H1 (cell line): ENCODE results near the gene PRPF40B. TPM values are rescaled to one million over a fixed set of nuclear protein-coding genes. Genes with fewer than 3 reads are reported as not detected.

Experiments used
- ASH2L ChIP-seq: fragments of 200-600, 300-600 bp; sonication (generic); IDR thresholded peaks from one replicate; pipeline ENCODE4 v1.7.1; 2017; ENCODE audit warnings: low read length
- CREB1 ChIP-seq: IDR thresholded peaks from 2 replicates; pipeline ENCODE4 v1.6.1; 2012; ENCODE audit warnings: inconsistent platforms
- CTBP2 ChIP-seq: IDR thresholded peaks from 2 replicates; pipeline ENCODE4 v1.7.0; 2011; ENCODE audit warnings: borderline replicate concordance, mild to moderate bottlenecking, moderate library complexity, mixed read lengths, low read length; ENCODE audit not compliant: insufficient read depth, insufficient read length
- HDAC2 ChIP-seq, 2 experiments: fragments of 300-600 bp in 1 of 2; sonication (generic) in 1 of 2; IDR thresholded peaks; 2 replicates each; pipeline ENCODE4 v1.6.1; 2011 to 2012; ENCODE audit warnings: low read depth in 2 of 2, low read length in 2 of 2, mild to moderate bottlenecking in 2 of 2, moderate library complexity in 2 of 2, borderline replicate concordance in 1 of 2, inconsistent platforms in 1 of 2
- HDAC6 ChIP-seq: IDR thresholded peaks from one replicate; pipeline ENCODE4 v1.7.1; 2012; ENCODE audit warnings: low read depth, mild to moderate bottlenecking, inconsistent platforms, low read length, moderate library complexity
- KDM5A ChIP-seq: fragments of 200-600 bp; IDR thresholded peaks from 2 replicates; pipeline ENCODE4 v1.7.1; 2012; ENCODE audit warnings: mild to moderate bottlenecking, low read length, inconsistent platforms, mixed read lengths
- MAX ChIP-seq: IDR thresholded peaks from 2 replicates; pipeline ENCODE4 v1.6.1; 2012; ENCODE audit warnings: inconsistent platforms
- NANOG ChIP-seq: IDR thresholded peaks from 2 replicates; pipeline ENCODE4 v1.6.1; 2011; ENCODE audit warnings: low read length, low read depth, mild to moderate bottlenecking, inconsistent platforms; ENCODE audit not compliant: insufficient read depth, poor library complexity, severe bottlenecking
- NRF1 ChIP-seq: IDR thresholded peaks from 2 replicates; pipeline ENCODE4 v1.6.1; 2011; ENCODE audit warnings: mild to moderate bottlenecking, low read depth, low read length, improper control_type of control experiment
- RBBP5 ChIP-seq: IDR thresholded peaks from 2 replicates; pipeline ENCODE4 v1.7.1; 2012; ENCODE audit warnings: low read depth, mild to moderate bottlenecking, inconsistent platforms, low read length, moderate library complexity, borderline replicate concordance
- SAP30 ChIP-seq: fragments of 300-600 bp; sonication (generic); IDR thresholded peaks from 2 replicates; pipeline ENCODE4 v1.7.1; 2012; ENCODE audit warnings: low read length, moderate library complexity, mild to moderate bottlenecking, inconsistent platforms; ENCODE audit not compliant: insufficient read depth, insufficient replicate concordance
- SIN3A ChIP-seq, 2 experiments: IDR thresholded peaks in 1 of 2; conservative IDR thresholded peaks in 1 of 2; 2 replicates each; pipeline ENCODE4 v1.6.1; 2011 to 2012; ENCODE audit warnings: low read length in 2 of 2, improper control_type of control experiment in 1 of 2, low read depth in 1 of 2, mild to moderate bottlenecking in 1 of 2
- SP2 ChIP-seq: IDR thresholded peaks from 2 replicates; pipeline ENCODE4 v1.6.1; 2012; ENCODE audit warnings: mild to moderate bottlenecking, low read length, inconsistent platforms
- SRF ChIP-seq: IDR thresholded peaks from 2 replicates; pipeline ENCODE4 v1.6.1; 2011; ENCODE audit warnings: mild to moderate bottlenecking, low read depth, low read length, moderate library complexity
- SUZ12 ChIP-seq: fragments of 200-600 bp; sonication (generic); IDR thresholded peaks from 2 replicates; pipeline ENCODE4 v1.6.1; 2012; ENCODE audit warnings: mild to moderate bottlenecking, inconsistent platforms, low read length, moderate library complexity, mixed read lengths
- TAF1 ChIP-seq: IDR thresholded peaks from 2 replicates; pipeline ENCODE4 v1.6.1; 2011; ENCODE audit warnings: mild to moderate bottlenecking, low read depth, low read length
- TAF7 ChIP-seq: optimal IDR thresholded peaks from 2 replicates; pipeline ENCODE3; 2011; ENCODE audit warnings: low read depth, mild to moderate bottlenecking, inconsistent platforms, low read length, moderate library complexity, borderline replicate concordance
- TBP ChIP-seq: IDR thresholded peaks from 2 replicates; pipeline ENCODE4 v1.6.1; 2011; ENCODE audit warnings: low read depth, low read length, improper control_type of control experiment
- TCF12 ChIP-seq: IDR thresholded peaks from 2 replicates; pipeline ENCODE4 v1.6.1; 2011; ENCODE audit warnings: low read depth, mild to moderate bottlenecking, low read length
- TEAD4 ChIP-seq: IDR thresholded peaks from 2 replicates; pipeline ENCODE4 v1.6.1; 2012; ENCODE audit warnings: low read depth, low read length, inconsistent platforms, mixed read lengths
- polyA plus RNA-seq, 7 experiments: library from polyadenylated mRNA; depleted of rRNA in 3 of 7; stranded (reverse) in 5 of 7; unstranded in 2 of 7; fragments of >200 nt in 5 of 7; fragments of 200-250 nt in 2 of 7; gene quantifications; 1 replicate in 5 of 7; 2 replicates in 1 of 7; 4 replicates in 1 of 7; pipeline versions ENCODE4 v1.2.1 to v1.2.3, GENCODE V29; 2011 to 2013; ENCODE audit warnings: missing spikeins in 2 of 7, mixed read lengths in 2 of 7
- total RNA-seq: library from RNA; stranded (reverse); fragmentation: NEBNext Ultra II Directional; extraction: Animal tissue kit (Norgen Biotek cat#: 25700); gene quantifications from 2 replicates; pipeline ENCODE4 v1.2.1, GENCODE V29; 2021

Gene PRPF40B
- total and polyA plus RNA-seq, 2 of the 8 experiments (the other 6 are each of a cell fraction or from before 2014, with no cell fraction given): 14.4 to 24.4 TPM

GRCh38 chr12:49623142-49623904, at the start of gene PRPF40B (continued):
- TF ChIP-seq SUZ12: no peak
- TF ChIP-seq TCF12: 0 out of 2 replicates have a peak, but pooled peaks have one; percentile 47
- TF ChIP-seq TAF1: peak; percentile 60; the same call in 1 of the 2 replicates
- TF ChIP-seq SIN3A (conservative IDR thresholded peaks at IDR 0.05 in 1 of 2, IDR thresholded peaks at IDR 0.05 in 1 of 2; ENCODE audit: low read depth in 1 of 2, low read length in 2 of 2): no peak; a peak in 1 of 4 replicates
- TF ChIP-seq CREB1: no peak
- TF ChIP-seq HDAC6: no peak
- no peak for TF ChIP-seq NANOG
- no peak for TF ChIP-seq NRF1
- TF ChIP-seq TBP: 0 out of 2 replicates have a peak, but pooled peaks have one; percentile 49
- TF ChIP-seq HDAC2 (IDR thresholded peaks at IDR 0.05; ENCODE audit: borderline replicate concordance in 1 of 2, low read depth in 2 of 2, low read length in 2 of 2): peak in 1 of 2 experiments; percentile 53; a peak in 2 of 4 replicates
- no peak for TF ChIP-seq KDM5A
- TF ChIP-seq TEAD4: no peak; the same call in 1 of the 2 replicates
- 0 out of 2 replicates have a peak, but pooled peaks have one; percentile 32 for TF ChIP-seq MAX
- TF ChIP-seq TAF7: peak; percentile 18
- TF ChIP-seq SP2: no peak
- TF ChIP-seq SRF: no peak
- no peak for TF ChIP-seq RBBP5
- no peak for TF ChIP-seq ASH2L
- TF ChIP-seq CTBP2: no peak
- TF ChIP-seq SAP30: no peak
